GM19099 (cell line): ENCODE measurements around the gene UBAP1L.

Experiments
- POLR2A ChIP-seq: IDR thresholded peaks from 3 replicates; pipeline ENCODE4 v1.6.1; 2011; ENCODE audit warnings: low read depth; ENCODE audit not compliant: insufficient read length; ENCODE audit errors: extremely low read depth

UBAP1L gene

DNA sequence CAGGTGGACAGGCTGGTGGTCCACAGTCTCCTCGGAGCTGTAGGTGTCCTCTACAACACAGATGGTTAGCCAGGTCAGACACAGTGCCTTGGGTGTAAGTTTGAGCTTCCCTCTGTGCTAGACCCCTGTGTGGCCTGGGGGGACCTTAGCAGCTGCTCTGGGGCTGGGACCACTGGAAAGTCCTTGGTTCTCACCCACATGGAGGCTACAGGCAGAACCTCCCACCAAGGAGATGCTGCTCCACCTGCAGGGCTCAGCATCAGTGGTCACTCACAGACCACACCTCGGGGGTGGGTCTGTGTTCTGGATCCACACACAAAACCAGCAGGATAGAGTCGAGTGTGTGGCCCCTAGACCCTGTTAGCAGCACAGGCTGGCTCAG, 55.6 kb downstream of the UBAP1L start:
- TF ChIP-seq POLR2A = no peak

DNA sequence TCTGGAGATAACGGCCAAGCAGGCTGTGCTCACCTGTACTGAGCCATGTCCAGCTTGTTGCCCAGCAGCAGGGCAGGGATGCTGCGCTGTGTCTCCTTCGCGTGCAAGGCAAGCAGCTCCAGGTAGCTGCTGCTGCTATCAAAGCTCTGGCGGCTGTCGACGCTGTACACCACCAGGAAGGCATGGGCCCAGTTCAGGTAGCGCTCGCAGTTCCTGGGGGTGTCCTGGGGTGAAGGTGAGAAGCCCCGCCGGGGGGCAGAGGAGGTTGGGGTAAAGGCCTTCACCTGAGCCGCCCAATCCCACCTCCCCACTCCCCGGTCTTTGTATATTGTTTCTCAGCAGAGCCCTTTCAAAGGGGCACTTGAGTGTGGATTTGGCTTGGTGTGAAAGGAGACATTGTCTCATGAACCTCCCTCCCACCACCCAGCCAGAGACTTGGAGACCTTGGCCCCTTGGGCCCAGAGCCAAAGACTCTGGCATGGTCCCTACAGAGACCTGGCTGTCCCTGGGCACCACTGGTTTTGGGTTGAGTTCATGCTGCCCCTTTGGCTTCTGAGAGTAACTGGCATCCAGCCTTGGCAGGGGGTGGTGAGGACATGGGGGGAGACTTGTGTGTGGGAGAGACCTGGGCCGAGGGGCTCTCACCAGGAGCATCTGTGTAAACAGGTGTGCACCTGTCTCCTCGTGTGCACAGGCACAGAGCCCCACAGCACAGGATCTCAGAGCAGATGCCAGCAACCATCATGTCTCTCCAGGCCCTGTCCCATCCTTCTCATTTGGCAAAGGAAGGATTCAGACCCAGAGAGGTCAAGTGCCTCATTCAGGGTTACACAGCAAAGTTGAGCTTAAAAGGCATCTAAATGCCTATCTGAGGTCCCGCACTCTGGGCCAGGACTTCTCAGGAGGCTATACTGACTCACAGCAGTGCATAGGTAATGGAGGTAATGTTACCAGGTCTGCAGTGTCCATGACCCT, 56.3 kb downstream of the UBAP1L start:
- TF ChIP-seq POLR2A = no peak

GRCh38 chr15:65057549-65057940, 57.5 kb downstream of the UBAP1L start:
- TF ChIP-seq POLR2A = no peak

DNA sequence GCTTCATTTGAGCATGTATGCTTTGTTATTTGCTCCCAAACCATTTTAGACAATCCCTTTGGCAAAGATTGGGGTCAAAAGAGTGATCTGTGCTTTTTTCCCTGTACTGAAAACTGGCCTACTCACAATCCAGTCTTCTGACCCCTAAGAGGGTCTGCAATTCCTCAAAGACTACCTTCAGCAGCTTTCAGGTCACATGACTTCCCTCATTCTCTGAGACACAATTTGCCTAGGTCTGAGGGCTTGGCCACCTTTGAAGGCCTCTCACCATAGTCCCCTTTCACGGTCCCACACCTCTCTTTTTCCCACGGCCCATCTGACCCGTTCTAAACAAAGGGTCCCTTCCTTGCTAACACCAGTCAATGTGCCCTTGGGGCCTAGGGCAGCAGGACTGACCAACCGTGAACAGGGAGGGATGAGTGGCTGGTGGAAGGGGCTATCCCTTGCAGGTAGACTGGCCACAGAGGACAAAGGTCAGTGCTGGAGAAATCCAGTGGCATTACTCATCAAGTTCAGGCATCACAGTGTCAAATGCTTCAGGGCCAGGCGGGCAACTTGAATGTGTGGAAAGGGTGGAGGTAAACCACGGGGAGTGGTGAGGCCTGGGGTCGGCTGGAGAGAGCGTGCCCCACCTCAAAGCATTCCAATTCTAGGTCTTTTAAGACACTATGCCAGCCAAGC, 58.0 kb downstream of the UBAP1L start:
- TF ChIP-seq POLR2A = no peak

DNA sequence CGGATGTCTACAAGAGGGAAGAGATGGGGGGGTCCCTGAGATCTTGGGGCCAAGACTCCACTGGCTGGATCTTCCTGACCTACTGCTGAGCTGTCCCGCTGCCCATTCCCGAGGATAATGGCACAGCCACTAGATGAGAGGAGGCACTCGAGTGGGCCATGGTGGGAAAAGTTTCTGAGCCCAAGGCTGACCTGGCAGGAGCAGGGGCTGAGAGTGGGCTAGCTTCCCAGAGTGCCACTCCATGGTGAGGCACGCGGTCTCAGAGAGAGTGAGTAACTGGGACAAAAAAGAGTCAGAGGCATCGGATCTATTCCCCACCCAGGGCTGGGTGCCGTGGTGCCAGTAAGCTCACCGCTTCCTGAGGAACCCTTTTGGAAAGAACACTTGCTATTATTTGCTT, 58.9 kb downstream of the UBAP1L start:
- no peak for TF ChIP-seq POLR2A

DNA sequence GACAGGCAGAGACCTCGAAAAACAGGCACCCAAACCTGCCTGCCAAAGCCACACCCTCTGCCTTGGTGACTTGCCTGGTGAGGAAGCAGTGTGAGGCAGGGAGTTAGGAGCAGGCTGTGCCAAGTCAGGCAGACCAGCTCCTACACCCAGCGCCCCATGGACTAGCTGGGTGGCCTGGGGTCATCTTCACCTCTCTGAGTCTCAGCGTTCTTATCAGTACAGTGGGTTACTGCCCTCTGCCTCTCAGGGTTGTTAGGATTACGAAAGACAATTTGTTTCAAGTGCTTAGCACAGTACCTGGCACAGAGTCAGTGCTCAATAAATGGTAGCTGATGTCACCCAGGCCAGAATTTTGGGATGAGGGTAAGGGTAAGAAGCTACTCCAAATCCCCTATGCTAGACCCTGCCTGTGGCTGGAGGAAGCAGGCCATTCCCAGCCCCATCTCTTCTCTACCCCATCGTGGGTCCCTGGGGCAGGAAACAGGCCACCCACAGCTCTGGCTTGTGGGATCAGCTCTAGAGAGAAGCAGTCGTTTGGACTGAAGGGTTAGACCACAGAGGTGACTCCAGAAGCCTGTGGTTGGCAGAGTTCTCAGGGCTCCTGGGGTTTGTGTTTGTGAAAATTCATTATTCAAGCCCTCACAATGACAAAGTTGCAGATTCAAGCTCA, 59.7 kb downstream of the UBAP1L start:
- no peak for TF ChIP-seq POLR2A

DNA sequence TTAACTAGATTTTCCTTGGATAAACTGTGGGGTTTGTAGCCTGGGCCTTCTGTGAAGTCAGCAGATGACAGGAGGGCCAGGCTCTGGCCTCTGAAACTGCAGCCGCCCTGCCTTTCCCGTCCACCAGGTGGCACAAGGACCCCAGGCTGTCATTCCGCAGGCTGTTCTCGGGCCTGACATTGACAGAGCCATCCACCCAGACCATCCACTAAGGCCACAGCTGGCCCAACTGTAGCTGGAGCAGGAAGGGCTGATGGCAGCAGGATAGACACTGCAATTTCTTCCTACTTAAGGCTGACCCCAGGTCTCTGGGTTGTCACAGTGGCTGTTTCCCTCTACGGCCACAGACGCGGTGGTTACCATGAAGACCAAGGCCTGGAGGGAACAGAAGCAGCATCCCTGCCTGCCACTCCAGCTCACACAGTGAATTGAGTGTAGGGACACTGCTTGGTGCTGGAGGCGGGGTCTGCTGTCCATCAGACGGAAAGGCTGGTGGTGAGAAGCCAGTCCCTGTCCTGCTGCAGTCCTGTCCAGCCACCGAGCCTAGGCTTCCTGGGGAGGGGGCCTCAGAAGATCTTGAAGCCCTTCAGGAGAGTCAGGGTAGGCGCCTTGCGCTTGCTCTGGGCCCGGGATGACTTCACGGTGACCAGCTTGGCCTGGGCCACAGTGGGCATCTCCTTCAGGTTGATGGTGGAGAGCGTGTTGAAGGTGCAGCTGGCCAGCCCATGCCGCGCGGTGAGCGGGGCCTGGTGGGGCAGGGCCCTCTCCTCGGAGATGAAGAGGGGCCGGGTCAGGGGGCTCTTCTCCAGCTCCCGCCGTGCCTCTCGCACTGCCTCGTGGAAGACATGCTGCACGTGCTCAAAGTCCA, 60.4 kb downstream of the UBAP1L start:
- no peak for TF ChIP-seq POLR2A

- TF ChIP-seq POLR2A = no peak
Measured at GRCh38 chr15:65052956-65053355, 62.0 kb downstream of the UBAP1L start.

- no peak for TF ChIP-seq POLR2A
Measured at GRCh38 chr15:65051266-65051665, 63.7 kb downstream of the UBAP1L start.

DNA sequence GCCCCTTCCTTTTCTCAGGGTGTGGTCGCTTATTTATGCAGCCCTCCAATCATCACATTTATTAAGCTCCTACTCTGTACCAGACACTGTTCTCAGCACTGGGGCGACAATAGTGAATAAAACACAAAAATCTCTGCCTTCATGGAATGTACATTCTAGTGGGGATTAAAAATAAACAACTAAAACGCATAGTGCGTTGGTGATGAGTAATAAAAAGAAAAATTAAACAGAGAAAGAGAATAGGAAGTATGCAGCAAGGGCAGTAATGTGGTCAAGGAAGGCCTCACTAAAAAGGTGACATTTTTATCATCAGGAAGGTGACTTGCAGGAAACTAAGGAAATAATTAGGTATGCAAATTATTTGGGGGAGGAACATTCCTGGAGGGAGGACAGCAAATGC, 64.7 kb downstream of the UBAP1L start:
- TF ChIP-seq POLR2A = no peak

- no peak for TF ChIP-seq POLR2A
Measured at GRCh38 chr15:65049418-65049840, 65.6 kb downstream of the UBAP1L start.

DNA sequence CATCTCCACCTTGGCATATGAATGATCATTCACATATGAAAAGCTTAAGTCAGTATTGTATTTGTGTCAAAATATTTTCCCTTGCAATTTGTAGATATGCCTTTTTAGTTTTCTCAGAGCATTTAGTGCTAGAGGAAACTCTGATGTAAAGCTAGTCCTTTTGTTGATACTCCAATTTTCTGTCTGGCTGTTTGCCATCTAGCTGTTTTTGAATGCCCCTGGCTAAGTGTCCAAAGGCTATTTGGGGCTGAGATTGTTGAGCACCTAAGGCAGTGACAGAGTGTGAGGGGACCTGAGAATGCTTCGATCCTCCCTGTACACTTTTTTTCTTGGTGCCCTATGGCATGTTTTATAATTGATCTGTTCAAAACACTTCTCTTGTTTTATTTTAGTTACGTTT, 66.8 kb downstream of the UBAP1L start:
- TF ChIP-seq POLR2A = no peak

GRCh38 chr15:65044724-65045481, 70.1 kb downstream of the UBAP1L start, which contains the start of gene SLC51B:
TSS of gene SLC51B (plus strand) at chr15:65045387. CDS start at chr15:65050005, 4,618 bp downstream.
- TF ChIP-seq POLR2A = no peak
